GM18508 (cell line): ENCODE results near the gene SHQ1.

Experiments
- ATAC-seq: cut with Tn5 transposase; IDR thresholded peaks from one replicate; pipeline ENCODE4 v1.9.1; 2021; ENCODE audit warnings: moderate number of reproducible peaks; ENCODE audit not compliant: insufficient read depth, unreplicated experiment

SHQ1 gene

DNA sequence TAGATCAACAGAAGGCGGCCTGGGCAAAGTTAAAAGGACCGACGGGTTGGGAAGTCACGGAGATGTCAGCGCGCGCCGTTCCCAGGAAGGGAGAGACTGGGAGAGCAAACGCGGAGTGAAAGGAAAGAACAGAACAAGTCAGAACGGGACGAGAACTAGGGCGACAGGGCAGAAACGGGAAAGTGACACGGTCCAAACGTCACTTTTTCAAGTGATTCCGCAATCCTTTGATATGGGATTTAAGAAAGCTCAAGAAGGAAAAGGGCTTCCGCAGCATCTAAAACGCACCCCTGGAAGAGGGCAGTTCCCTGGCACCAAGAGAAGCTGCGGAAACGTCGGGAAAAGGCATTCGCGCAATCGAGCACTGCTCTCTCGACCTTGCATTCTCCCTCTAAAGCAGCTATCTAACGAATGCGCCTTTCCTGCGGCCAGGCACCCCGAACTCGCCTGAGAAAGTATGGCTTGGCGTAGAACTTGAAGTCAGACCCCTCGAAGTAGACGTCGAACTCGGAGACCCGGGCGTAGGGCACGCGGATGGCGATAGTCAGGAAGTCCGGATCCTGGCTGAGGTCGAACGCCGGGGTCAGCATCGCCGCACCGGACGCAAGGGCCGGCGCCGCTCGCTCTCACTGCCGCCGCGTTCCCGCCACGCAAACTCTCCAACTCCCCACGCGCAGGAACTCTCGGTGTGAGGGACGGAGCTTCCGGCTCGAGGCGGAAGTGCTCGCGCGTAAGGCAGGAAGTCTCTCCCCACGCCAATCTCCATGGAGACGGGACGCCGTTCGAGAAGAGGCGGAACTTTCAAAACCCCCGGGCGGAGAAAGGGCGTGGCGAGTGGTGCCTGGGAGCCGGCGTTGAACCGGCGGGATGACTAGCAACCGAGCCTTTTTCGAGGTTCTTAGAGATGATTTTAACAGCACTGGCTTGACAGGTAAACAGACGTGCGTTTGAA is at the start of gene SHQ1:
Gene SHQ1 (minus strand): TSS at position 695 of the 952 bp plus-strand sequence. CDS start 105 bp downstream, at position 590.
- peak; percentile 78 for ATAC-seq

DNA sequence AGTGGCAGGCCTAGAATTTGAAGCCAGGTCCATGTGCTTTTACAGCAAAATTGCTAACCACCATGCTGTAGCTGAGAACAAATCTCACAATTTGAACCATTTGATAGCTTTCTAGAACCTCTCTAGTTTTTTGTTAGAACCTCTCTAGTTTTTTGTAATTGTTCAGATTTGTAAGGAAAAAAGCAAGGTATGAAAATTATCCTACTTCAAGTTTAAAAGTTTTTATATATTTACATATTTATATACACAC is 49.4 kb upstream of the SHQ1 start:
- ATAC-seq: no peak

DNA sequence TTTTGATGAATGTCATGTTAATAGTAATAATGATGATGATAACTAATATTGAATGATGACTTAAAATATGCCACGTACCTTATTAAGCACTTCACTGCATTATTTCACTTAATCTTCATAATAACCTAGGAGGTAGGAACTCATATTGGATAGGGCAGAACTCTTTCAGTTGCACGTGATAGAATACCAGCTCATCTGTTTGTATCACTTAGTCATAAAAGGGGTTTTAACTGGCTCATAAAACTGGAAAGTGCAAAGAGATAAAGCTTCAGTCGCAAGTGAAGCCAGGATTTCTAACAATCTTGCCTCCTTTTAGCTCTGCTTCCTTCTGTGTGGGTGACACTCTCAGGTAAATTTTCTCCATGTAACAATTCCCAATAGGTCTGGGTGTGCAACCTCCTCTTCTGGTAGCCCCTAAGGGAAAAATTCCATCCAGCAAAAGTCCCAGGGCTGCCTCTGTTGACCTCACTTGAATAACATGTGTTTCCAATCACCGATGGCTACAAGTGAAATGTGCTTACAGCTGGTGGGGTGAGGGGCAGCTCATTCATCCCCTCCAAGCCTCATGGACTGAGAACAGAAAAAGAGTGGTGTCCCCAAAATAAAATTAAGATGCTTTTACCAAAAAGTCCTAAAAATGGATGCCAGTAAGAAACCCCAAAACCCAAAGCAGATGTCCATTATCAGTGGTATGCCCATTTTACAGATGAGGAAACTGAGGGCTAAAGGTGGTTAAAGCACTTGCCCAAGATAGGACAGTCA is 48.9 kb upstream of the SHQ1 start:
- no peak for ATAC-seq

DNA sequence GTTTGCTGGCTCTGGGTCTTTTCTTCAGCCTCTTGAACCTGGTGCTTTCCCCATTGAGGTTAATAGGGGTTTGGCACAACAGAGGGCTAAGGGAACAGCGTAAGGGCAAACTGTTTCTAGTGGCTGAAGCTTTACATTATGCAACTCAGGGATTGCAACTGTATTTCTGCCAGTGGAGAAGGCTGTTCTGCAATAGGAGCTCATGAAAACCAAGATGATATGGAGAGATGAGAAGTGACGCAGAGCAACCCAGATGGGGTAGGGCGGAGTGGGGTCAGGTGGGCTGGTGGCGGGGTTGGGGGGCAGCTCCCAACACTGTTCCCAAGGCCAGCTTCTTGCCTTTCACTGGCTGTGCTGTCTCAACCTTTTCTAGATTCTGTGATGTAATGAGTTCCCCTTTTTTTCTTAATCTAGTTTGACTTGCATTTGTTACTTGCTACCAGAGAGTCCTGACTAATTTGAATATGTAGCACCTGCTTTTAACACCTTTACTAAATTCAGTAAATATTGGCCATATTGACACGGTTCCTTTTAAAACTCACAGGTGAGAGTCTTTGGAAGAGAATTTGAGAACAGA is 46.8 kb upstream of the SHQ1 start:
- no peak for ATAC-seq

DNA sequence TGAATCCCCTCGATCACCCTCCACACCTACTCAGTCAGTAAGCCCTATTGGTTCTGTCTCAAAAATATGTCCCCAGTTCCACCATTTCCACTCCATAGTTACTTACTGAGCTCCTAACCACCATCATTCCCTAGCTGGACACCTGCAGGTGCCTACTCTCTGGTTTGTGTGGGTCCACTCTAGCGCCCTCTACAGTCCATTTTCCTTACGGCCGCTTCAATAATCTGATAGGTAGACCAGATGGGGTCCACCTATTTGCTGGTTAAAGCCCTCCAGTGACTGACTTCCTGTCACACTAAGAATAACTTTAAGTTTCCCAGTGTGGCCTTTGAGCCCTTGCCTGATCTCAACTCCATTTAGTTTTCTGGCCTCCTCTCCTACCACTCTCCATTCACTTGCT is 44.6 kb upstream of the SHQ1 start:
- ATAC-seq: no peak

DNA sequence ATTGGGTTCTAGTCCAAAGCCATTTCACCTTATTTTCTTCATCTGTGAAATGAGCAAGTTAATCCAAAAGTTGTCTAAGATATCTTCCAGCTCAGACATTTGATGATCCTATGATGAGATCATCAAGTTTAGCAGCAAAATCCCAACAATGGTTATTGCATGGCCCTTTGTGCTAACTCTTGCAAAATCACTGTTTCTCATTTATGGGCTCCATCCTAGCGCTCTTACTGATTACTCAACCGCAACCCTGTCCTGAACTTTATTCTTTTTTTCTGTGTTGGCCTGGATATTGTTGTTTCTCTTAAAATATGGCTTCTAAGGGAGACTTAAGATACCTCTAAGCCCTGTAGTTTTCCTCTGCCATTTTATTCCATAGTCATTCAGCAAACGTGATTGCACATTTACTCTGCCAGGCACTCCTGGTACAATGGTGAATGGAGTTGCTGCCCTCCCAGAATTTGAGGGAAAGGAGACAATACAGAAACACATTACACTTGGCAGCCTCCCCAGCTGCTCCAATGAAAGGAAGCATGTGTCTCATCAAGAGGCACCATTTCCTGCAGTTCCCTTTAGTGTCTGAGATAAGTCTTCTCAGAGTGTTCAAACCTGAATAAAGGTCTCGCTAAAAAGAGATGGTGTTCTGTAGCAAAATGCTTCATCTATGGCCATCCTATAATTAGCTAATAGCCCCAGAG is 44.0 kb upstream of the SHQ1 start:
- no peak for ATAC-seq

DNA sequence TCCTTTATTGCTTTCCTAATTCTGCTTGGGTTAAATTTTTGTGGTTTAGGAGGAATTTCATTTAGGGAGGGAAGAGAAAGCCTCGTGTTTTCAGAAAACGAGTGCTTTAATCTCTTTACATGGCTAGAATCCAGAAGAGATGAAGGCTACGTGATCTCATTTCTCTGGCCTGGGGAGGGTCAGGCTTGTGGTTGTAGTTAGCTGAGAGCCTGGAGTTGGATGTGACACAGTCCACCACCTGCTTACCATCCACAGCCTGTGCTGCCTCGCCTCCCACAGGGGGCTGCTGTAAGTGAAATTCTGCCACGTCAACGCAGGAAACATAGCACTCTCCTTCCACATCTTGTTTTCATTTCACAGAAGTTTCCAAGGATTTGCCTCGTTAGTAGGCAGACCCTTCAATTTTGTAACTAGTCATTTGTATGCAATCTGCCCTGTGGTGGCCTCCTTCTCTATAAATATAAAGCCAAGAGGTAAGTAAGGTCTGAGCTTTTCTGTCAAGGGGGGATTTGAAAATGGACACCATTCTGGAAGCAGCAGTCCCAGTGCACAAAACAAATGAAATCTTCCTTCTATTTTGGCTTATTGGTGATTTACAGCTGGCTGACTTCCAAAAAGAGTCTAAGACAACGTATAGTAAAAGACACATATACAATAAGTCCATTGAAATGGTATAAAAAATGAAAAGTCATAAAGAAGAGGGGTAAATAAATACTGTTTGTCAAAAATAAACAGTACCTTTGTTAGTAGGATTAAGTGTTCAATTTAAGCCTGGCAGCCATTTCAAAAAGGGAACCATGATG is 43.0 kb upstream of the SHQ1 start:
- ATAC-seq: no peak

DNA sequence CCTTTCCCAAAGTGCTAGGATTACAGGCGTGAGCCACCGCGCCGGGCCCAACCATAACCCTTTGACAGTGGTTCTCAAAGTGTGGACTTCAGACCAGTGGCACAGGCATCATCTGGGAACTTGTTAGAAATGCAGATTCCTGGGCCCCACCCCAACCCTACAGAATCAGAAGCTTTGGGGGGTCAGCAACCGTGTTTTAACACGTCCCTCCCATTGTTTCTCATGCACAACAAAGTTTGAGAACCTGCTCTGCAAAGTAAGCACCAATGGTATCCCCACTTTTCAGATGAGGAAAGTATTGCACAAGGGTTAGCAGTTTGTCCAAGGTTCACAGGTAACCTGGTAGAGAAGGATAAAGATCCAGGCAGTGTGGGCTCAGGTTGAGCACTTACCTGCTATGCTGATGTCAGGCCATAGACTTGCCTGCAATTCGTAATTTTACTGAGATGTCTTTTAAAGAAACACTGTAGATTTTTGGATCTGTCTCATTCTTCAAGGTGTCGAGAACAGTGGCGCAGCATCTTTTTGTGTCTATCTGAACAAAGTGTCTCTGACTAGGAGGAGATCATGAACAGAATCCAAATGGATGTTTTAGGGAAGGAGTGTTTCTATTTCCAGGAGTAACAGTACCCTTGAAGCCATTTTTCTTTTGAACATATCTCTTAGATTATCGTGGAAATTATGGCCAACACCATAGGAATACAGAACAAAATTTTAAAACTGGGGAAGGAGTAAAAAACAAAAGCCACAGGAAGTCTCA is 42.1 kb upstream of the SHQ1 start:
- no peak for ATAC-seq

DNA sequence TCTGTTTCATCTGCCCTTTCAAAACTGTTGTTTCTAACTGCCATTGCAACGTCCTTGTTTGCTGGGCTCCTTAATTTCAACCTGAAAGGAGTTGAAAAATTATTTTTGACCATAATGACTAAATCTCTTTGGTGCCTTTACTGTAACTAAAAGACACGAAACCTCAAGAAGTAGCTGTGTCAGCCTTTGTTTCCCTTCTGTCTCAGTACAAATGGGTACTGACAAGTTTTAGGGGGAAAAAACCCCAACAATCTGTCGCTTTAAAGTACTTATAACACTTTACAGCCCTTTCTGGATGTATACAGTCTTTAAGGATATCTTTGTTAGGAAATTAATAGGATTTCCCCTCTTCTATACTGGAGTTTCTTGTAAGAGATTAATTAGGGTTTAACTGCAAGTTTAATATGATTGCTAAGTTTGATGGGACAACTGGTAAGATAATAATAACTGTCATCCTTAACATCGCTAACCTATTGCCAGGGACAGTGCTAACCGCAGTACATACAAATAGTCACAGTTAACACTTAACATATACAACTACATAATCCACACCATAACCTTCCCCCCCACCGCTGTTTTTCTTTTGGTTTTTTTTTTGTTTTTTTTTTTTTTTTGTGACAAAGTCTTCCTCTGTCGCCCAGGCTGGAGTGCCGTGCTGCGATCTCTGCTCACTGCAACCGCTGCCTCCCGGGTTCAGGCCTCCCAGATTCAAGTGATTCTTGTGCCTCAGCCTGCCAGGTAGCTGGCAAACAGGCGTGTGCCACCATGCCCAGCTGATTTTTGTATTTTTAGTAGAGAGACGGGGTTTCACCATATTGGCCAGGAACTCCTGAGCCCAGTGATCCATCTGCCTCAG is 41.3 kb upstream of the SHQ1 start:
- no peak for ATAC-seq

DNA sequence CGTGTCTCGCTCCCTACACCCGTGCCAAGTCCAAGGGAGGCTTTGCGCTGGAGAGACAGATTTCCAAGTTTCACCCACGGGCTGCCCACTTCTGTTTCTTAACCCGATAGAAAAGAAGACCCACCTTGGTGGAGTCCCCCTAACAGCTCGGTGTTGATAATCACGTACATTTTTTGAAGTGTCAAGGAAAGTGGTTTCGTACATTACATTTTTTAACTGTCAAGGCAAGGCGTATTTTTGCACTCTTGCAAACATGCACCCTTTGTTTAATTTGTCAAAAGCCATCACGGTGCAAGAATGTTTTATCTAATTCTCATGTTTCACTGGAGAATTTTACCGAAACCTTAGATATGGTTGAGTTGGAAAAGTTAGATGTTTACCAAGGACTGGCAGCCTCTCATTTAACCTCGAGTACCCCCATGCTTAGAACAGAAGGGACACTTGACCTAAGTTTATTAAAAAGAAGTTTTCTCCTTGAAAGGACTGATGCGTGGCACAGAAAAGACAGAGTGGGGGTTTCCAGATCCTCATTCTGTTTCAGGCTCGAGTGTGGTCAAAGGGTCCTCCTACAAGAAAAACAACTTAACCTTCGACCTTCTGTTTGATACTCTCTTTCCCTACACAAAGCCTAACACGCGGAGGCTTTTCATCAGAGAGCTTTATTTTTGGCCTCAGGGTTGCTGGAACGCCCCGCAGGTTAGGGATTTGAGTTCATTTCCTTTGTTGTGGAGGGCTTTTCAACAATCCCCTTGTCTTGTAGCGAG is 40.5 kb upstream of the SHQ1 start:
- no peak for ATAC-seq

DNA sequence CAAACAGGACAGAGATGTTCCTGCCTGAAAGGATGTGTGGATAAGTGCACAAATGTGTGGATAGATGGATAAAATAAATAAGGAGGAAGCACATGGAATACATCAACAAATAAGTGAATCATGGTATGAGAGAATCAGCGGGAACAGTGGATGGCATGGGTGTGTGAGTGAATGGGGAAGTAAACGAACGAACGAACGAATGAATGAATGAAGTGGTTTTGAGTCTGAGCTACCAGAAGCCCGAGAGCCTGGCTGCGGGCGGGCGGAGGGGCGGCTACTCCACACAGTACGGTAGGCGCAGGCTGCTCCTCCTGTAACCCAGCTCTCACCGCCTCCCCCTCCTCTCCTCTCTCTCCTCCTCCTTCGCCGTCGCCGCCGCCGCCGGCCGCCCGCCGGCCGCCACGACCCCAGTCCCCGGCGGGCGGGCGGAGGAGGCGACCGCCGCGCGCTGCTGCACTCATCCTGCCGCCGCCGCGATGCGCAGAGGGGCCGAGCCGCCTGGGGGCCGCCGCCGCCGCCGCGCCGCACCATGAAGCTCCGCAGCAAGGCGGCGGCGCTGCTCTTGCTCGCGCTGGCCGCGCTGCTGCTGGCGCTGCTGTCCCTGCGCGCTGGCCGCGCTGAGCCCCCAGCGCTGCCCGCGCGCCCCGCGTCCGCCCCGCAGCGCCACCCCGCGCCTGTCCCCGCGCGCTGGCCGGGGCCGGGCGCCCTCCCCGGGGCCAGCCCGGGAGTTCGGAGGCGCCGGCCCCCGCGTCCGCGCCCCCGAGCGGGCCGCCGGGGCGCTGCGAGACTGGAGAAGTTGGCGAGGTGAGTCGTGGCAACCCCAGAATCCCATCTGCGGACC is 39.7 kb upstream of the SHQ1 start, which contains the start of gene GXYLT2:
Gene GXYLT2 (plus strand): TSS at position 342 of the 841 bp plus-strand sequence. CDS start 188 bp downstream, at position 530.
- no peak for ATAC-seq

DNA sequence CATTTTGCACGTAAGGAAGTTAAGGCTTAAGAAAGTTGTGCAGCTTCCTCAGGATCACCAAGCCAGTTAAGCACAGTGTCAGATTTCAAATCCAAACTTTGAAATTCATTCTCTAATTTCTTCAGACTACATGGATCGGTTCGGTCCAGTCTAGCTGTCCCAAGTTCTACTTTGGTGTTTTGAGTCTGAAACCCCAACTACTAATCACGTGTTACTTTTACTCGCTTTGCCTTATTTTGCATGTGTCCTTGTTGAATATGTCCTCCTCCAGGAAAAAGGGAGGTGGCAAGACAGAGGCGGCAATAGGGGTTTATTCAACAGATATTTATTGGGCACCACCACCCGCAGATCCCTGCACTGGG is 39.1 kb upstream of the SHQ1 start:
- no peak for ATAC-seq

DNA sequence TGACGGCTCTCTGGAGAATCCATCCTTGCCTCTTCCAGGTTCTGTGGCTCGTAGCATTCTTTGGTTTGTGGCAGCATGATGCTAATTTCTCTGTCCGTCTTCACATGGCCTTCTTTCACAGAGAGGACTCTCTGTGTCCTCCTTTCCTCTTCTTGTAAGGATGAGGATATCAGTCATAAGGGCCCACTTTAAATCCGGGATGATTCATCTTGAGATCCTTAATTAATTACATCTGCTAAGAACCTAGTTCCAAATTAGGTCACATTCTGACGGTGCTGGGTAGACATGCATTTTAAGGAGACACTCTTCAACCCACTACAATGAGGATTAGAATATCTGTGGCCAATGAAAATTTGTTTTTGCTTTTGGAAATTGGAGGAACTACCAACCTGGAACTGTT is 23.9 kb upstream of the SHQ1 start:
- ATAC-seq: no peak

DNA sequence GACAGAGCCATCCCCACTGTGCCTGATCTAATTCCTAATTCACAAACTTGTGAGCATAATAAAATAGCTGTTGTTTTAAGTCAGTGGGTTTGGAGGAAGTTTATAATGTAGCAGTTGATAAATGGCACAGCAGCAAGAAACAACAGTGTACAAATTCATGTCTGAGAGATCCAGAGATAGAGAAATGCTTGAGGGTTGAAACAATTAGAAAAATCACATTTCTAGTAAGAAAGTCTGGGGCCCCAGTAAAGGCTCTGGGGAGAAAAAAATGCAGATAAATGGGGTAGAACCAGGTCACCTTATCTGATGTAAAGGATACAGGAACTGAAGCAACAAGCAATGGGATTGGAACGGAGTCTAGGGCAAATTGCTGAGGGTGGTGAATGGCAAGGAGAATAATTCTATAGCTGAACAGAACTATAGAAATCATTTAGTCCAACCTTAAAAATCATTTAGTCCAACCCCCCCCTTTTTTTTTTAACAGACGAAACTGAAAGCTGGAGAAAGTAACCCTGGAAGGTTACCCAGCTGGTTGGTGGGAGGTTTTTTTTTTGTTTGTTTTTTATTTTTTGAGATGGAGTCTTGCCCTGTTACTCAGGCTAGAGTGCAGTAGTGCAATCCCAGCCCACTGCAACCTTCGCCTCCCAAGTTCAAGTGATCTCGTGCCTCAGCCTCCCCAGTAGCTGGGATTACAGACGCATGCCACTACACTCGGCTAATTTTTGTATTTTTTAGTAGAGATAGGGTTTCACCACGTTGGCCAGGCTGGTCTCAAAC is 14.3 kb upstream of the SHQ1 start:
- no peak for ATAC-seq

DNA sequence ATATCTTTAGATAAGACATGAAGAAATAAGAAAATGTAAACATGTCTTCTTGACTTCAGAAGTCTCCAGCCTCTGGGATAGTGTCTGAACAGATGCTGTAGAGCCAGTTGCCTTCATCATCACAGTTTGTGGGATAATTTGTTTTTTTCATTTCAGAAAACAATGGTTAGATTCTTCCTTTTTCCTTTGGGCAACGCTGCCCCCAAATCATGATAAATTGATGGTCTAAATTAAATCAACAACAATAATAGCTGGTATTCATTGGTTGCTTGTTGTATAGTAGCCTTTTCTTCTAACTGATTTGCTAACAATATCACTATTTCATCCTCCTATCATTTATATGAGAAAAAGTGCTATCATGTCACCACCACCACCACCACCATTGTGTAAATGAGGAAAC is 12.6 kb upstream of the SHQ1 start:
- no peak for ATAC-seq

DNA sequence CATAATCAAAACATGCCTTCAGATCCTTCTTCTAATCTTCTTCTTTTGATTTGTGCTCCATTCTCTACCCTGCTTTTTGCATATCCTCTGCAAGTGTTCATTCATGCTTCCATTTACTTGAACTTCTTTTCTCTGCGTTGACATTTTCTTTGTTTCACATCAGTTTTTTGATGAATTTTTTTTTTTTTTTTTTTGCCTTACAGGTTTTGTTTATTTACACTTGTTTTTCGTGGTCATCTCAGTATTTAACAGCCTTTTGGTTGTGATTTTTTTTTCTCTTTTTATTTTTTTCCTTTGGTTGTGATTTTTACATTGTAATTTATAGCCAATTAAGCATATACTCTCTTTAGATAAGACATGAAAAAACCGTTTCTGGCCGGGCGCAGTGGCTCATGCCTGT is 11.8 kb upstream of the SHQ1 start:
- no peak for ATAC-seq
